Measurements from ENCODE around the gene ANK3. TPM values are rescaled to one million over a fixed set of nuclear protein-coding genes. Genes with fewer than 3 reads are reported as not detected.

The ANK3 gene
- total and polyA plus RNA-seq, 2 donors (not counting 3 experiments of a cell fraction or from before 2014, with no cell fraction given), result 0.88 to 8.5 TPM

DNA sequence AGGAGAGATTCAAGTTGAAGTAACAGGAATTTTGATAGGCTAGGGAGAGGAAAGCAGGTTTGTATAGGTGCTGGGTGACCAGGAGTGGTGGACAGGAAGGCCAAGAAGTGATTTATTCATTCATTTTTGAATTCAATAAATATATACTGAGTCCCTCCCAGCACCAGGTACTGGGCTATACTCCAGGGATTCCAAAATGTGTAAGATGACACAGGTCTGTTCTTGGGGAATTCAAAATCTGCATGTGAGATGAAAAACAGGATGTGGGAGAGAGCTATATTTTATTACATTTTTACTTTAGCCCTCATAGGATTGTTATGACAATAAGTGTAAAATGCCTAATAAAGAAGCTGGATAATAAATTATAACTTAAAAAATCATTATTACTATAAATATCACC is 134.9 kb downstream of the ANK3 start:
- H3K4me3 ChIP-seq (replicated peaks in 1 of 3; ENCODE audit: insufficient read depth in 1 of 3, low read depth in 1 of 3, low read length in 3 of 3), result no peak overlapping the region
- no peak overlapping the region for H2AFZ ChIP-seq (ENCODE audit: low read depth, low read length)
- no peaks in the 10 kb centered on the region for H3K79me2 ChIP-seq (ENCODE audit: control insufficient read depth, insufficient read depth, low read length)
- no peaks in the 10 kb centered on the region for H3K9me3 ChIP-seq (replicated peaks; ENCODE audit: control insufficient read depth, insufficient read depth, low read length)
- H3K4me2 ChIP-seq (ENCODE audit: insufficient read depth, low read length), result no peak overlapping the region
- no peak overlapping the region for H3K9ac ChIP-seq (replicated peaks; ENCODE audit: extremely low read depth, insufficient read depth, low read length)
- TF ChIP-seq POLR2A (IDR thresholded peaks at IDR 0.05; ENCODE audit: low read depth, low read length) (no peak), EZH2 (IDR thresholded peaks at IDR 0.05; ENCODE audit: borderline replicate concordance, low read depth, low read length, severe bottlenecking) (no peak), MYC (IDR thresholded peaks at IDR 0.05; ENCODE audit: low read depth, low read length) (no peak), FOS (IDR thresholded peaks at IDR 0.05; ENCODE audit: borderline replicate concordance, insufficient read depth, low read length) (no peak), GATA2 (IDR thresholded peaks at IDR 0.05; ENCODE audit: insufficient read depth, insufficient read length, low read depth, low read length) (no peak), POLR2AphosphoS5 (IDR thresholded peaks at IDR 0.05; ENCODE audit: insufficient read depth, low read depth, low read length) (no peak), JUN (IDR thresholded peaks at IDR 0.05; ENCODE audit: borderline replicate concordance, insufficient read depth, insufficient read length, low read depth) (no peak)
- TF ChIP-seq, protein P1, sequence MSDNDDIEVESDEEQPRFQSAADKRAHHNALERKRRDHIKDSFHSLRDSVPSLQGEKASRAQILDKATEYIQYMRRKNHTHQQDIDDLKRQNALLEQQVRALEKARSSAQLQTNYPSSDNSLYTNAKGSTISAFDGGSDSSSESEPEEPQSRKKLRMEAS (IDR thresholded peaks at IDR 0.05; ENCODE audit: insufficient read depth, insufficient read length), result no peak
- TF ChIP-seq, protein P2, sequence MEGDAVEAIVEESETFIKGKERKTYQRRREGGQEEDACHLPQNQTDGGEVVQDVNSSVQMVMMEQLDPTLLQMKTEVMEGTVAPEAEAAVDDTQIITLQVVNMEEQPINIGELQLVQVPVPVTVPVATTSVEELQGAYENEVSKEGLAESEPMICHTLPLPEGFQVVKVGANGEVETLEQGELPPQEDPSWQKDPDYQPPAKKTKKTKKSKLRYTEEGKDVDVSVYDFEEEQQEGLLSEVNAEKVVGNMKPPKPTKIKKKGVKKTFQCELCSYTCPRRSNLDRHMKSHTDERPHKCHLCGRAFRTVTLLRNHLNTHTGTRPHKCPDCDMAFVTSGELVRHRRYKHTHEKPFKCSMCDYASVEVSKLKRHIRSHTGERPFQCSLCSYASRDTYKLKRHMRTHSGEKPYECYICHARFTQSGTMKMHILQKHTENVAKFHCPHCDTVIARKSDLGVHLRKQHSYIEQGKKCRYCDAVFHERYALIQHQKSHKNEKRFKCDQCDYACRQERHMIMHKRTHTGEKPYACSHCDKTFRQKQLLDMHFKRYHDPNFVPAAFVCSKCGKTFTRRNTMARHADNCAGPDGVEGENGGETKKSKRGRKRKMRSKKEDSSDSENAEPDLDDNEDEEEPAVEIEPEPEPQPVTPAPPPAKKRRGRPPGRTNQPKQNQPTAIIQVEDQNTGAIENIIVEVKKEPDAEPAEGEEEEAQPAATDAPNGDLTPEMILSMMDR (IDR thresholded peaks at IDR 0.05; ENCODE audit: extremely low read depth in 1 of 2, insufficient read depth in 1 of 2, low read depth in 1 of 2, low read length in 2 of 2), result no peak
- ChIA-PET POLR2A (no interaction called here), CTCF (interaction anchor here (0.8 to 1.0 kb wide), 2 partner anchors 8 to 17 kb away, joined by 3 to 4 read pairs; no protein-coding TSS in a partner anchor)
- FAIRE-seq, result no peak
- no peaks in the 10 kb centered on the region for H3K4me1 ChIP-seq (ENCODE audit: control insufficient read depth, extremely low read depth, insufficient read depth, low read length)
- no peak for DNase-seq (ENCODE audit: low read depth, low spot score)
- H3K27ac ChIP-seq (ENCODE audit: insufficient read depth, low read depth, low read length), result no peak overlapping the region
- no TSS peak for BruUV-seq (replicated peaks)
- no peaks in the 10 kb centered on the region for H4K20me1 ChIP-seq (replicated peaks; ENCODE audit: control insufficient read depth, extremely low read depth, insufficient read depth, low read length)
- H3K9me1 ChIP-seq (replicated peaks; ENCODE audit: control insufficient read depth, extremely low read depth, insufficient read depth, low read length), result no peaks in the 10 kb centered on the region
- H3K27me3 ChIP-seq (ENCODE audit: control insufficient read depth in 2 of 2, insufficient read depth in 2 of 2, low read length in 2 of 2), result no peaks in the 10 kb centered on the region
- H3K36me3 ChIP-seq (ENCODE audit: control insufficient read depth in 2 of 2, extremely low read depth in 1 of 2, insufficient read depth in 2 of 2, low read length in 2 of 2), result no peaks in the 10 kb centered on the region
- intact Hi-C loops (cut with micrococcal nuclease) (no loop called here), dilution Hi-C loops (cut with MboI; ENCODE audit: extremely low pct_ligation_motif_present, low sequenced_read_pairs) (no loop called here)
